Panc1 (cell line): ENCODE data around the gene RAI1. TPM values are rescaled to one million over a fixed set of nuclear protein-coding genes. Genes with fewer than 3 reads are reported as not detected.

Source experiments
- ATAC-seq: fragments of 200-7000 bp; cut with Tn5 transposase; 2 replicates; pipeline ENCODE4 v1.9.1; 2020; ENCODE audit warnings: mild to moderate bottlenecking, moderate library complexity
- BruUV-seq: library from RNA; stranded (reverse); fragments of 400-500 nt; replicated peaks from 2 replicates; lab custom pipeline; 2021; lab: Mats Ljungman, UMichigan
- CTCF ChIA-PET: fragments of 300-600 bp; sonication (Branson Sonifier 250); formaldehyde crosslinking; loops from one replicate; lab custom pipeline; 2022; ENCODE audit warnings: antibody characterized with exemption; lab: Charles Lee
- POLR2A ChIA-PET: fragments of 300-600 bp; sonication (Branson Sonifier 250); formaldehyde crosslinking; loops from one replicate; lab custom pipeline; 2022; ENCODE audit warnings: antibody characterized with exemption; lab: Charles Lee
- DNase-seq: peaks from one replicate; pipeline ENCODE4 v3.0.0-alpha.2; 2010; ENCODE audit warnings: low read depth, low spot score
- H3K27ac ChIP-seq: 2 replicates; pipeline ENCODE4 v1.5.1; 2011; ENCODE audit warnings: mild to moderate bottlenecking, low read length, inconsistent platforms
- H3K27me3 ChIP-seq: fragments of 200-500 bp; sonication (Bioruptor generic); 2 replicates; pipeline ENCODE4 v1.6.0; 2014; ENCODE audit warnings: low read length, inconsistent platforms; ENCODE audit not compliant: control insufficient read depth, insufficient read depth
- H3K36me3 ChIP-seq: fragments of 200-500 bp; sonication (Bioruptor generic); 2 replicates; pipeline ENCODE4 v1.5.1; 2014; ENCODE audit warnings: inconsistent platforms, mild to moderate bottlenecking, low read length, moderate library complexity; ENCODE audit not compliant: control insufficient read depth, insufficient read depth
- H3K4me1 ChIP-seq: 2 replicates; pipeline ENCODE4 v1.5.1; 2011; ENCODE audit warnings: inconsistent platforms, mild to moderate bottlenecking, low read length, moderate library complexity; ENCODE audit not compliant: control insufficient read depth, insufficient read depth
- H3K4me3 ChIP-seq, 2 experiments: 2 replicates each; pipeline ENCODE4 v1.5.1; 2011 to 2012; ENCODE audit warnings: low read depth in 2 of 2, low read length in 2 of 2, mild to moderate bottlenecking in 2 of 2, inconsistent platforms in 1 of 2, moderate library complexity in 1 of 2
- H3K9me3 ChIP-seq: fragments of 200-500 bp; sonication (Bioruptor generic); 2 replicates; pipeline ENCODE4 v1.5.1; 2014; ENCODE audit warnings: low read depth, mild to moderate bottlenecking, inconsistent platforms, low read length, moderate library complexity; ENCODE audit not compliant: control insufficient read depth, insufficient read depth
- CTCF ChIP-seq: fragments of 450-650 bp; IDR thresholded peaks from 2 replicates; pipeline ENCODE4 v1.5.1; 2017; ENCODE audit warnings: mild to moderate bottlenecking
- POLR2AphosphoS5 ChIP-seq: IDR thresholded peaks from 2 replicates; pipeline ENCODE4 v1.6.1; 2012; ENCODE audit warnings: mild to moderate bottlenecking, low read depth, low read length, moderate library complexity
- SIN3A ChIP-seq: IDR thresholded peaks from 2 replicates; pipeline ENCODE4 v1.6.1; 2012; ENCODE audit warnings: low read depth, mild to moderate bottlenecking, low read length, moderate library complexity, borderline replicate concordance; ENCODE audit not compliant: insufficient read depth
- TCF7L2 ChIP-seq: IDR thresholded peaks from 2 replicates; pipeline ENCODE4 v1.6.1; 2011; ENCODE audit warnings: mild to moderate bottlenecking, low read depth, low read length, inconsistent platforms
- in situ Hi-C: cut with HindIII; loops from 2 replicates; pipeline ENCODE4 v1.10.0; 2016; ENCODE audit warnings: low sequenced_read_pairs, low pct_unique_long_range_greater_than_20kb
- intact Hi-C: fragments of 100-400 bp; cut with micrococcal nuclease; formaldehyde crosslinking; loops from one replicate; pipeline ENCODE4 v1.10.0; 2022; ENCODE audit not compliant: unreplicated experiment
- total RNA-seq: library from RNA; stranded (reverse); gene quantifications from one replicate; pipeline ENCODE4 v1.2.1, GENCODE V29; 2021; ENCODE audit not compliant: unreplicated experiment
- TF ChIP-seq, protein P1 (sequence below), 2 experiments: IDR thresholded peaks; 2 replicates each; pipeline ENCODE4 v1.6.1; 2011 to 2012; ENCODE audit warnings: low read depth in 2 of 2, control low read depth in 1 of 2, low read length in 1 of 2, mild to moderate bottlenecking in 1 of 2, moderate library complexity in 1 of 2; ENCODE audit not compliant: insufficient read depth in 1 of 2

Gene RAI1
- total RNA-seq, 1 experiment from 2014 or later = 51.0 TPM

- in situ Hi-C loops (no loop called here), intact Hi-C loops (no loop called here)
- Histone ChIP-seq H3K27me3 (no peaks in the 10 kb centered on the region), H3K9me3 (no peaks in the 10 kb centered on the region), H3K36me3 (no peaks in the 10 kb centered on the region), H3K27ac (no peak overlapping the region), H3K4me3 (no peak overlapping the region), H3K4me1 (peaks cover 47% of the 10 kb centered on the region)
- CTCF ChIA-PET = no interaction called here
- BruUV-seq = no TSS peak
- DNase-seq (no peak), ATAC-seq (no peak)
- TF ChIP-seq, protein P1, sequence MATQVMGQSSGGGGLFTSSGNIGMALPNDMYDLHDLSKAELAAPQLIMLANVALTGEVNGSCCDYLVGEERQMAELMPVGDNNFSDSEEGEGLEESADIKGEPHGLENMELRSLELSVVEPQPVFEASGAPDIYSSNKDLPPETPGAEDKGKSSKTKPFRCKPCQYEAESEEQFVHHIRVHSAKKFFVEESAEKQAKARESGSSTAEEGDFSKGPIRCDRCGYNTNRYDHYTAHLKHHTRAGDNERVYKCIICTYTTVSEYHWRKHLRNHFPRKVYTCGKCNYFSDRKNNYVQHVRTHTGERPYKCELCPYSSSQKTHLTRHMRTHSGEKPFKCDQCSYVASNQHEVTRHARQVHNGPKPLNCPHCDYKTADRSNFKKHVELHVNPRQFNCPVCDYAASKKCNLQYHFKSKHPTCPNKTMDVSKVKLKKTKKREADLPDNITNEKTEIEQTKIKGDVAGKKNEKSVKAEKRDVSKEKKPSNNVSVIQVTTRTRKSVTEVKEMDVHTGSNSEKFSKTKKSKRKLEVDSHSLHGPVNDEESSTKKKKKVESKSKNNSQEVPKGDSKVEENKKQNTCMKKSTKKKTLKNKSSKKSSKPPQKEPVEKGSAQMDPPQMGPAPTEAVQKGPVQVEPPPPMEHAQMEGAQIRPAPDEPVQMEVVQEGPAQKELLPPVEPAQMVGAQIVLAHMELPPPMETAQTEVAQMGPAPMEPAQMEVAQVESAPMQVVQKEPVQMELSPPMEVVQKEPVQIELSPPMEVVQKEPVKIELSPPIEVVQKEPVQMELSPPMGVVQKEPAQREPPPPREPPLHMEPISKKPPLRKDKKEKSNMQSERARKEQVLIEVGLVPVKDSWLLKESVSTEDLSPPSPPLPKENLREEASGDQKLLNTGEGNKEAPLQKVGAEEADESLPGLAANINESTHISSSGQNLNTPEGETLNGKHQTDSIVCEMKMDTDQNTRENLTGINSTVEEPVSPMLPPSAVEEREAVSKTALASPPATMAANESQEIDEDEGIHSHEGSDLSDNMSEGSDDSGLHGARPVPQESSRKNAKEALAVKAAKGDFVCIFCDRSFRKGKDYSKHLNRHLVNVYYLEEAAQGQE (IDR thresholded peaks at IDR 0.05; ENCODE audit: insufficient read depth in 1 of 2, low read depth in 2 of 2, low read length in 1 of 2) = no peak
- no peak for TF ChIP-seq SIN3A
- POLR2A ChIA-PET = no interaction called here
Observed at GRCh38 chr17:17742688-17743390, 61.6 kb downstream of the RAI1 start.

GRCh38 chr17:17743391-17744112, 62.3 kb downstream of the RAI1 start:
- Histone ChIP-seq H3K4me3 (no peak overlapping the region), H3K27me3 (no peaks in the 10 kb centered on the region), H3K36me3 (no peaks in the 10 kb centered on the region), H3K9me3 (no peaks in the 10 kb centered on the region), H3K4me1 (peaks cover 45% of the 10 kb centered on the region), H3K27ac (no peak overlapping the region)
- in situ Hi-C loops = no loop called here
- ATAC-seq = no peak
- TF ChIP-seq TCF7L2 (no peak), SIN3A (no peak), POLR2AphosphoS5 (no peak), CTCF (no peak)
- TF ChIP-seq, protein P1 (IDR thresholded peaks at IDR 0.05; ENCODE audit: insufficient read depth in 1 of 2, low read depth in 2 of 2, low read length in 1 of 2) = no peak
- DNase-seq = no peak
- ChIA-PET POLR2A (no interaction called here), CTCF (interaction anchor here (0.5 kb wide), 1 partner anchor 205 kb away, joined by 4 read pairs; no protein-coding TSS in a partner anchor)
- no TSS peak for BruUV-seq
- intact Hi-C loops = no loop called here
